Neutrophil (primary cell): ENCODE data around the gene TBL3.

Experiments
- H3K27ac ChIP-seq: fragments of 200-600 bp; sonication (generic); 2 replicates; pipeline ENCODE4 v1.5.1; 2016; ENCODE audit warnings: mild to moderate bottlenecking, moderate library complexity
- H3K27me3 ChIP-seq: fragments of 200-600 bp; sonication (generic); 2 replicates; pipeline ENCODE4 v1.6.0; 2016; ENCODE audit warnings: mild to moderate bottlenecking
- H3K36me3 ChIP-seq: fragments of 200-600 bp; sonication (generic); 2 replicates; pipeline ENCODE4 v1.5.1; 2017
- H3K4me1 ChIP-seq, 2 experiments: fragments of 200-600 bp in 1 of 2; sonication (generic) in 1 of 2; 1 replicate in 1 of 2; 2 replicates in 1 of 2; pipeline versions ENCODE4 v1.5.1 to v1.6.1; 2013 to 2016; ENCODE audit warnings: low read depth in 1 of 2, low read length in 1 of 2, mild to moderate bottlenecking in 1 of 2, moderate library complexity in 1 of 2; ENCODE audit not compliant: control insufficient read depth in 1 of 2, insufficient read depth in 1 of 2
- H3K4me3 ChIP-seq, 2 experiments: fragments of 200-600 bp in 1 of 2; sonication (generic) in 1 of 2; 1 replicate in 1 of 2; 2 replicates in 1 of 2; pipeline ENCODE4 v1.5.1; 2013 to 2016; ENCODE audit warnings: low read depth in 1 of 2, low read length in 1 of 2, mild to moderate bottlenecking in 1 of 2, moderate library complexity in 1 of 2
- H3K9me3 ChIP-seq: fragments of 200-600 bp; sonication (generic); 2 replicates; pipeline ENCODE4 v1.5.1; 2016
- TF ChIP-seq, protein P1 (sequence below): fragments of 200-600 bp; sonication (generic); IDR thresholded peaks from 2 replicates; pipeline ENCODE4 v1.5.1; 2016; ENCODE audit warnings: antibody characterized with exemption

The TBL3 gene

DNA sequence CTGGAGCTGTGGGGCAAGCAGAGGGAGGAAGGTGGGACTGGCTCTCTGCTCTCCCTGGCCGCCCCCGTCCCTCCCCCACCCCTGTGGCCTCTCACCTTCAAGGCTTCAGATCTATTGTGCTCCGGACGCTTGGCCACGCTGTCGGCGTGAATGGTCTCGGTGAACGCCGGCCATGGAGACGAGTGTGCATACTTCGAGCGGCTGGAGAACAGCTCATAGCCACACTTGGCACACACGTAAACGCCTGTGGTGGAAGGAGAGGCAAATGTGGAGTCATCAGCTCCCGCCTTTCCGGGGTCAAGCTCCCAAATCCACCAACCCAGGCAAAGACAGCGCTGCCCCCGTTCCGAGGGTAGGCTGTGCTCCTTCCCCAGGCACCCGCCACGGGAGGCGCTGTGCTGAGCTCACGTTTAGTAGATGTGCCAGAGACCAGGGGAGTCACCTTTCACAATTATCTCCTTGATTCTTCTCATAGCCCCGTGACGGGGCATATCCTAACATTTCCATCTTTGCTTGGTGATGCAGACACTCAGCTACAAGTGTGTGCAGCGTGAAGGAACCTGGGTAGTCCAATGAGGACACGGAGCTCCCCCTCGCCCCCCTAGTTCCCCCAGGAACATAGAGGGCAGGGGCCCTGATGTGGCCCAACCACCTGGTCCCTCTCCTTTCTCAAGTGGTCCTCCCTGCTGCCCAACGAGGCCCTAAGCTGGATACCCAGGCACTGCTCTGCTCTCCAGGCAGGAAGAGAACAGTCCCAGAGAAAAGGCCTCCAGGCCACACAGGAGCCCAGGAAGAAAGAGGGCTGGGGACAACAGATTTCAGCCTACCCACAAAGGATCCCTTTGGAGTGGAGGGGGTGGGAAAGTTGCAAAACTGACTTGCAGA, 30.4 kb upstream of the TBL3 start:
- Histone ChIP-seq H3K4me3 (peak overlapping the region; percentile 75 to 96), H3K9me3 (no peaks in the 10 kb centered on the region)

DNA sequence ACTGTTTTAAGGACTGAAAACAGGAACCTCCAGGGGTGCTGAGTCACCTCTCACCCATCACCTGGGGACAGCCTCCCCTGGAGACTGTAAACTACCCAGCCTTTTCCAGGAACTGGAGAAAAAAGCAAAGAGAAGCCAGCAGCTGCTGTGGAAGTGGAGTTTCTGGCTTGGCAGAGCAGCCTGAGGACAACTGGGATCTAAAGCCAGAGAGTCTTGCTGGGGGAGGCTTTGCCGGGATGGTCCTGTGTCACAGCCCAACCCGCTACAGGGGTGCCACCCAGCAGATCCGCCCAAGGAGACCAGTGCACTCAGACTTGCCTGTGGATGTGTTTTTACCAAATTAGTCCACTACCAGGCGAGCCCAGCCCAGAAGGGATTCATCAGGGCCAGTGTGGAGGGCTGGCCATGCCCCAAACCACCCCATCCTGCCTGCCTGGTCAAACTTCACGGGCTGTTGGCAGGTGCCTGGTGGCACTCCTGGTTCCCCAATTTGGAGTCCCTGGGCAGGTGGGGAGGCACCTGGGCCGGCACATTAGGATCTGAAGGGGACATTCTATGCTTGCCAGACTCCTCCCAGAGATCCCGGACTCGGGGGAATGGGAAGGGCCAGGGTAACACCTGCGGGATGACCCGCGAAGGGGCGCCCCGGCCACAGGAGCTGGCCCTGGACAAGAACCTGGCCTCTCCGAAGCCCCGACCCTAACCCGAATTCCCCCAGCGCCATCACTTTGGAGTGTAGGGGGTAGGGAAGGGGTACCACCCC, 29.6 kb upstream of the TBL3 start:
- peak overlapping the region; percentile 99 for H3K27ac ChIP-seq
- no peaks in the 10 kb centered on the region for H3K27me3 ChIP-seq
- H3K4me1 ChIP-seq: peaks cover 52 to 59% of the 10 kb centered on the region in 2 experiments
- peaks cover 45% of the 10 kb centered on the region for H3K36me3 ChIP-seq
- peak overlapping the region; percentile 75 to 96 for H3K4me3 ChIP-seq
- TF ChIP-seq, protein P1, sequence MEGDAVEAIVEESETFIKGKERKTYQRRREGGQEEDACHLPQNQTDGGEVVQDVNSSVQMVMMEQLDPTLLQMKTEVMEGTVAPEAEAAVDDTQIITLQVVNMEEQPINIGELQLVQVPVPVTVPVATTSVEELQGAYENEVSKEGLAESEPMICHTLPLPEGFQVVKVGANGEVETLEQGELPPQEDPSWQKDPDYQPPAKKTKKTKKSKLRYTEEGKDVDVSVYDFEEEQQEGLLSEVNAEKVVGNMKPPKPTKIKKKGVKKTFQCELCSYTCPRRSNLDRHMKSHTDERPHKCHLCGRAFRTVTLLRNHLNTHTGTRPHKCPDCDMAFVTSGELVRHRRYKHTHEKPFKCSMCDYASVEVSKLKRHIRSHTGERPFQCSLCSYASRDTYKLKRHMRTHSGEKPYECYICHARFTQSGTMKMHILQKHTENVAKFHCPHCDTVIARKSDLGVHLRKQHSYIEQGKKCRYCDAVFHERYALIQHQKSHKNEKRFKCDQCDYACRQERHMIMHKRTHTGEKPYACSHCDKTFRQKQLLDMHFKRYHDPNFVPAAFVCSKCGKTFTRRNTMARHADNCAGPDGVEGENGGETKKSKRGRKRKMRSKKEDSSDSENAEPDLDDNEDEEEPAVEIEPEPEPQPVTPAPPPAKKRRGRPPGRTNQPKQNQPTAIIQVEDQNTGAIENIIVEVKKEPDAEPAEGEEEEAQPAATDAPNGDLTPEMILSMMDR: no peak
- no peaks in the 10 kb centered on the region for H3K9me3 ChIP-seq

More for the DNA sequence above, 30.4 kb upstream of the TBL3 start:
- peaks cover 60 to 67% of the 10 kb centered on the region in 2 experiments for H3K4me1 ChIP-seq
- TF ChIP-seq, protein P1: no peak
- peak overlapping the region; percentile 99 for H3K27ac ChIP-seq
- no peaks in the 10 kb centered on the region for H3K27me3 ChIP-seq
- peaks cover 54% of the 10 kb centered on the region for H3K36me3 ChIP-seq

DNA sequence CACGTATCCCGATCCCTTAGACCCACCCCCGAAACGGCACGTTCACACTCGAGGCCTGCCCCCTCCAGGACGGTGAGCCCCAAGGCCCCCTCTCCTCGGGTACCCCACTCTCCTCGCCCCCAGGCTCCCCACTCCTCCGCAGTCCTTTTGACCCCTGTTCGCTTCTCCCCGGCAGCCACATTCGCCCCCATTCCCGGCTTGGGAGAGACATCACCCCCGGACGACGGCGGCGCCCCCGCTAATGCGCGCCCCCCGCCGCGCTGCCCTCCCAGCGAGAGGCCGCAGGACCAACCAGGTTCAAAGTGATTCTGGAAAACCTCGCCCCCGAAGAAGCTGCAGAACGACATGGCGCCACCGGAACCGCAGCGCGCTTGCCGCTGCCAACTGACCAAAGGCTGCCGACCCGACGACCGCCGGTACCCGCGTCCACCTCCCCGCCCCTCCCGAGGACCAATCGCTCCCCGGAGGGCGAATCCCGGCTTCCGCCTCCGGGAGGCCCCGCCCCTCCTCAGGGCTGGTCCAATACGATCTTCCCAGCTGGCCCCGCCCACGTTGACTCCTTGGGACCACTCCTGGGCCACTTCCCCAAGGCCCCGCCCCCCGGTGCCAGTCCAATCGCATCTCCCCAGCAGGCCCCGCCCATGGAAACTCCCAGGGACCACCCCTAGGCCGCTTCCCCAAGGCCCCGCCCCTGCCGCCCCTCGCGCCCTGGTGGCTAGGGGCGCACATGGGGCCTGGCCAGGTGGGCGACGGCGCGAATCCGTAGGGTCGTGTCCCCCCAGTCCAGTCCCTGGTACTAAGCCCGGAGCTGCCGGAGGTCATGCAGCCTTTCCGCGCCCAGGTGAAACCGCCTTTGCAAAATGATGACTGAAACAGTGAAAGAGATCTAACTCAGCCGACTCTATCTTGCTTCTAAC, 28.8 kb upstream of the TBL3 start, which contains the start of gene MSRB1:
TSS of gene MSRB1 (minus strand) at position 390 of the 917 bp plus-strand sequence. CDS start at position 347, 43 bp downstream.
- H3K4me3 ChIP-seq: peak within 1 kb of the TSS; percentile 75 to 96
- peaks cover 37% of the 10 kb centered on the region for H3K36me3 ChIP-seq
- H3K4me1 ChIP-seq: peaks cover 44 to 50% of the 10 kb centered on the region in 2 experiments
- no peaks in the 10 kb centered on the region for H3K9me3 ChIP-seq
- TF ChIP-seq, protein P1: peak; percentile 53
- H3K27ac ChIP-seq: peak within 1 kb of the TSS; percentile 99
- no peaks in the 10 kb centered on the region for H3K27me3 ChIP-seq

DNA sequence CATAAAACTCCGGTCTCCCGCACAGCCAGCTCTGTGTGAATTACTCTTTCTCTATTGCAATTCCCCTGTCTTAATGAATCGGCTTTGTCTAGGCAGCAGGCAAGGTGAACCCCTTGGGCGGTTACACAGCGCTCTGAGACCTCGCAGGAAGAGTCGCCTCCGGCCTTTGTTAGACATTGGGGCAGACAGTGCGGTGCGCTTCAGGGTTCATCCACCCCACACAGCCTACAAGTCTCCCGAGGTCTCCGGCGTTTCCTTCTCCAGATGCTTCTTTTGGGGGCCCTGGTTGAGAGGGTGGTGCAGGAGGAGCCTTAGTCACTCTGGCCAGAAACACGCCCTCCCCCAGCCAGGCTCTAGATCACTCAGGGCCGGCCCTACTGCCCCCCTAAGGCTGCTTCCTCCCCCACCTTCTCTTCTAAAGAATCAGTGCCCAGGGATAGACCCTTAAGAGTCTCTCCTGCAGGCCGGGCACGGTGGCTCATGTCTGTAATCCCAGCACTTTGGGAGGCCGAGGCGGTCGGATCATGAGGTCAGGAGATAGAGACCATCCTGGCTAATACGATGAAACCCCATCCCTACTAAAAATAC, 27.1 kb upstream of the TBL3 start:
- H3K4me3 ChIP-seq: no peak overlapping the region
- no peak overlapping the region for H3K27ac ChIP-seq
- no peaks in the 10 kb centered on the region for H3K9me3 ChIP-seq
- TF ChIP-seq, protein P1: no peak
- peaks cover 21% of the 10 kb centered on the region for H3K36me3 ChIP-seq
- H3K4me1 ChIP-seq: peaks cover 27 to 34% of the 10 kb centered on the region in 2 experiments
- no peaks in the 10 kb centered on the region for H3K27me3 ChIP-seq
